Stimulated activated CD8-positive, alpha-beta memory T cell treated with anti-CD3 and anti-CD28 coated beads, Interleukin-7, amount 100 ng/mL, for 1 hour (primary cell): Measurements from ENCODE around the gene LRMDA.

Experiments used
- DNase-seq, 2 donors: peaks; one replicate each; pipeline ENCODE4 v3.0.0-alpha.2; 2020; ENCODE audit warnings: low read depth in 2 of 2

The LRMDA gene

GRCh38 chr10:76085002-76085816, 653.8 kb downstream of the LRMDA start:
- no peak for DNase-seq

- no peak for DNase-seq
Measured at GRCh38 chr10:76085817-76086167, 654.4 kb downstream of the LRMDA start.

GRCh38 chr10:76086170-76086760, 654.8 kb downstream of the LRMDA start:
- no peak for DNase-seq

DNA sequence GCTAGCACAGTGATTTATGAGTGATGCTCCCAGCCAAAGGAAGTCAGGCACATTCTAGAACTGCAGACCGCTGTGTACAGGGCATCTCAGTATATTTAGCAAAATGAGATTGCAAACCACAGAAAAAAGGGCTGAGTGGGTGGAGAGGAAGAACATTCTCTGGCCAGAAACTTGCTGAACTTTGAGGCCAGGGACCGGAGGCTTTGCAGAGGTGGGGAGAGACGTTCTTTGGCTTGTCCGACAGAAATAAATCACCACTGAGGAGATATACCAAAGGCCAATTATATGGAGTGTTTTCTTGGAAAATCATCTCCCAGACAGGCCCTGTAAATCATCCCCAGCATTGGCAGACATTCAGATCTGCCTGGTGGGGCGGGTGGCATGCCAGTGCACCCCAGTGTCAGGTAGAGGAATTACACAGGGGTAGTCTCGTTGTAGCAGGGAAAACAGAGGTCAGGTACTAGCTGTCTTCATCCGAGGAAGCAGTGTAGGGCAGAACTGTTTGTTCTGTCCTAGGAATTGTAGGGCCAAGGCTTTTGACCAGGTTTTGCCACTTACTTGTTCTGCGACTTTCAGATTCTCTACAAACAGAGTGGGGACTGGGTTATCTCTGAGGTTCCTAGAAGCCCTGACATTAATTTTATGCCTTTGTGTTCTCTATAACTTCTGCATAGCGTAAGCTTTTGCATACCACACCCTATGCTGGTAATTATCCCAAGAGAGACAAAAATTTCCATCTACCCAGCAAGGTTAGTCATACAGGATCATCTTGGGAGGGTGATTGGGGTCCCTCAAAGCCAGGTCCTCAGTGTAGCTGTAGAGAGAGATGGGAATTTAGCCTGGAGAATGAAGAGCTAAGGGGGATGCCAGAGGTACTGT, 655.6 kb downstream of the LRMDA start:
- no peak for DNase-seq

- no peak for DNase-seq
Measured at GRCh38 chr10:76088008-76088407, 656.6 kb downstream of the LRMDA start.

- no peak for DNase-seq
Measured at GRCh38 chr10:76088980-76089379, 657.6 kb downstream of the LRMDA start.

DNA sequence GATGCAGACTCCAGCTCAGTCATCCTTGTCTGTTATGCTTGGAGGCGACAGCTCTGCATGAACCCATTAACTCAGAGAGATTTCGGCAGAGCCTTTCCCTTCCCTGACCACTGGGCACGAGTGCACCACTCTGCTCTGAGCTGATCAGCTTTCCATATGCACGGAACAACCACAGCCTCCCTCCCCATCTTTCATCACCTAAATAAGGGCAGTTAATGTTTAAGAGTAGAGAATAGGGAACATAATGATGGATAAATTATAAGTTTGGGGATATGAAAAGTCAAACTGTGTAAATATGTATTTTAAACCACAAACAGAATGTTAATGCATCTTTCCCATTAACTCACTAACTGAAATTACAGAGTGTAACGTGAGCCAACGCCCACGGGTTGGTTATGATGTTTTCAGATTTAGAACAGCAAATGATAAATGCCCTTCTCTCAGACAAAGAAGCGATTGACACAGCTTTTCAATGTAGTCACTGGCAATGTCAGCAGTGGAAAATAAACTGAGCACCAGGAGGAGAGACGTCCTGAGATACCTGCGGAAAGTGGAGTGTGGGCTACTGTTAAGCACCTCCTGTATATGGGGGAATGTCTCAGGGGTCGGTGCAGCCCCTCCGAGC, 658.2 kb downstream of the LRMDA start:
- DNase-seq: no peak

- DNase-seq: no peak
Measured at GRCh38 chr10:76091926-76092325, 660.5 kb downstream of the LRMDA start.

GRCh38 chr10:76106611-76107010, 675.2 kb downstream of the LRMDA start:
- no peak for DNase-seq

GRCh38 chr10:76108563-76109359, 677.3 kb downstream of the LRMDA start:
- no peak for DNase-seq

DNA sequence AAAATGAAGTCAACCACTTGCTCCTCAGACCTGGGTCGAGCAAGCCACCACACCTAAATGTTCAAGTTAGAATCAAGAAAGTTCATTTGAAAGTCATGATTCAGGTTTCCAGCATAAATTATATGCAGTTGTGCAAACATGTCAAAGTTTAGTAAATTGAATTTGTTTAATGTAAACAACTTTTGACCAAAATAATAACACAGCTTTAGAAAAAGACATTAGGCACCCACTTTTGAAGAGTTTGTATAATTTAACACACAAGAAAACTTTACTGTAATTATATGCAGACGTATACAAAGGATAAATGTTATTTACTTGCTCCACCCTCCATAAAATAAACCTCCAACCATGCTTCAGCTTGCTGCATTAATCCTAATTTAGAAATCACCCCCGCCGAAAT, 680.0 kb downstream of the LRMDA start:
- DNase-seq: no peak

DNA sequence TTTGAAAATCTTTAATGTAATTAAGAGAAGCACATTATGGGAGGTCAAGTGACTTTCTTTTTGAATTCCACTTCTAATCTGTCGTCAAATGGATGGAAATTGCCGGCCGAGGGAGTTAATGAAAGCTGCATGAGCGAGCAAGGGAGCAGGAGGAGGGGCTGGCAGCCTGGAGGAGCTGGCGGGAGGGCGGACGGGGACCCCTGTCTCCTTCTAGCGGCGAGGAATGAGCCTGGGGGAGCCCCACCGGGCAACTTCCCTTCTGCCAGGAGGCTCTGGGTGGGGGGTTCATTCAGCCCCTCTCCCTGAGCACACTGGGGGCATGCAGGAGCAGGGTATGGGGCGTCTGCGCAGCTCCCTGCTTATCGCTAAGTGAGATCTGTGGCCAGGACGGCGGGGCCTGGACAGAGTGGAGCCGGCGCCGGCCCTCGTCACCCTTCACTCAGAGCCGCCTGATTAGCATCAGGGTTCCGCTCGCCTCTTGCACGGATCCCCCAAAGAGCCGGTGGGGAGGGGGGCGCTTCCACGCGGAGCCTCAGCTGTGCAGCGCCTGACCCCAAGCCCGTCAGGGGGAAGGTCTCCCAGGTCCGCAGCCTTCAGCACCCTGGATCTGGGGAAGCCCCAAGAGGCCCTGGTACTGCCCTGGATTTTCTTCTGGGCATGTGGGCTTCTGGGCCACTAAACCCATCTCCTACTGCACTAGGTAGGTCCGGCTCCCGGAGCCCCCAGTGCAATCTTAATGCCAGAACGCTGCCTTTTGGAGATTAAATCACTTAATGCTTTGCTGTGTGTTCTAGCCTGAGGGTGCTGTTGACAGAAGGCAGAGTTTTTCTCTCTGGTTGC, 680.8 kb downstream of the LRMDA start:
- DNase-seq: no peak

GRCh38 chr10:76112826-76113150, 681.4 kb downstream of the LRMDA start:
- no peak for DNase-seq

DNA sequence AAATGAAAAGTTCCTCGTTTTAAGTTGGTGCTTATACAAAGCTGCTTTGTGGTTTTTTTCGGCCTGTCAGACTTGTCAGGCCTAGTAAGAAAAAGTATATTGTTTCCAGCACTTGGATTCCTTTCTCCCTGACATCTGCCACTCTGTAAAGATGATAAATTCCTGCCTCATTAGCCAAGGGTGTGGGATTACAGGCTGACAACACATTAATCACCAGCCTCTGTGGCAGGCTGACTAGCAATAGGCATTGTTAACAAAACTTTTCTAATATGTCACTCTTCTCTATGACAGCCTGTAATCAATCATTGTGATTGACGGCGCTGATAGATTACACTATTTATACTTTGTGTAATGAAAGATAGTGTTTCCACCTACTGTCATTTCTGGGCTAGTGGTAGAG, 682.5 kb downstream of the LRMDA start:
- DNase-seq: no peak

GRCh38 chr10:76114581-76115001, 683.2 kb downstream of the LRMDA start:
- no peak for DNase-seq

GRCh38 chr10:76115131-76115470, 683.7 kb downstream of the LRMDA start:
- no peak for DNase-seq

DNA sequence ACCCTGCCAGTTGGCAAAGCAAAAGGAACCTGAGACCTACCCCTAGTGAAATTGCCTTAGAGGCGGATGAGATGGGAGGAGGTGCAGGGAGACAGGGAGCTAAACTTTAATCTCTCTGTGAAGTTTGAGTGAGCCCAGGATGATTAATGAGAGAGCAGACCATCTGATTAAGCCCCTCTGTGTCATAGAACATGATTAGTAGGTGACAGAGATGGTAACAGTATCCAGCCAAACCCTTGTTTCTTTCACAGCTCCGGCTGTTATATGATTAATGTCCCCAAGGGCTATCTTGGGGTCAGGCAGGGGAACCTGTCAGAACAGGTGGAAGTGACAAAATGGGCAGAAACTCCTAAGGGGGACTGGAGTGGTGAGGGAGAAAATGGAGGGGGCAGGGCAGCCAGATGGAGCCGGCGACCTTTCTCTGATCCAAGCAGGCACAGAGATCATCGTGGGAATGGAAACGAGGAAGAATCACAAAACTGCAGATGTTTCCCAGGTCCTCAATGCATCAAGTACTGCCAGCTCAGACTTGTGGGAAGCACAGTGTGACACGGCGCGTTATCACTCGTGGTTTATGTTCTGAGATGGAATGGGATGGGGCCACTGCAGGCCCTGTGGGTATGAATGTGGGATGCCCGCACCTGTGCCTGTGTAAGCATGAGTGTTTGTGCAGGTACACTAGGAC, 684.2 kb downstream of the LRMDA start:
- no peak for DNase-seq

- DNase-seq: no peak
Measured at GRCh38 chr10:76116523-76116922, 685.1 kb downstream of the LRMDA start.

DNA sequence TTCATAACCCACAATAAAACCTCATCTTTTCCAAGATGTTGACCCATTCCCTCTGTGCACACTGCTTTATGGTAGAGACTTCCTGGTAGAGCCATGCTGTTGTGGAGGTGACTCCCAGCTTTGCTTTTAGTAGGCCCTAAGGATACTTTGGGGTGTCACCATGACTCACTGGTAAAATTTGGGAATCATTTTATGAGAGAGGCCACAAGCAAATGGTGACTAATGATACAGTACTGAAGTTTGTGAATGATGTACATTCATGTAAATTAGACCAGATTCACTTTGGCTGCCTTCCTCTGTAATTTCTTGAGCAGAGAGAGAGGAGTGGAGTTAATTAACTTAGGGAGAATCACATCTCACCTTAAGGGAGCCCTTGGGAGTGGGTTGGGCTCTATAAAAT, 686.5 kb downstream of the LRMDA start:
- DNase-seq: no peak

DNA sequence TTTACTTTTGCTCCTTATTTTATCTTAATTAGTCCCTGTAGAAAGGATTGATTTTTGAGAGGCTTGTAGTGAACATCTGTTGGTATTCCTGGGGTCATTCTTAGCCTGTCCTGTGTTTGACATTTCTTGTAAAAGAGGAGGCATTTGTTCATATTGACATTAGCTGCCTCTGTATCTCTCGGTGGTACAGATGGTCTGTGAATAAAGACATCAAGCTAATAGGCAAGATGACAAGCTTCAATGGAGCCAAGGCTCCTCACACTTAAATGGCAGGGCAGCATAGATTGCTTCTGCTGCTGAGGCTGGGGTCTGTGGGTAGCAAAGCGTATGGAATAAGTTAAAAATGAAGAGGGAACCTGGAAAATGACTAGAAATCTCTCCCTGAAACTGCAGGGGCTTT, 687.6 kb downstream of the LRMDA start:
- DNase-seq: no peak
